Mucosa of descending colon (tissue), 3 donors: ENCODE data around the gene DNAJC9. TPM values are rescaled to one million over a fixed set of nuclear protein-coding genes. Genes with fewer than 3 reads are reported as not detected.
A peak's percentile ranks its signal among the peaks of the same experiment; 100 is the strongest.

Experiments
- ATAC-seq: fragments of 200-7000 bp; cut with Tn5 transposase; one replicate; pipeline ENCODE4 v1.9.1; 2020; ENCODE audit warnings: mild to moderate bottlenecking, moderate library complexity
- DNase-seq, 3 donors: peaks; one replicate each; pipeline ENCODE4 v3.0.0-alpha.2; 2020
- H3K36me3 ChIP-seq: fragments of 200-600 bp; one replicate; pipeline ENCODE4 v1.8.0; 2021; ENCODE audit warnings: low read depth, mild to moderate bottlenecking
- H3K4me1 ChIP-seq: fragments of 200-600 bp; one replicate; pipeline ENCODE4 v1.8.0; 2021; ENCODE audit warnings: low read depth, mild to moderate bottlenecking
- H3K4me3 ChIP-seq: fragments of 200-600 bp; one replicate; pipeline ENCODE4 v1.8.0; 2021; ENCODE audit warnings: mild to moderate bottlenecking
- H3K9me3 ChIP-seq: fragments of 200-600 bp; one replicate; pipeline ENCODE4 v1.8.0; 2021; ENCODE audit warnings: mild to moderate bottlenecking
- intact Hi-C, 2 donors: fragments of 100-400 bp; cut with DNase I in 1 of 2; cut with micrococcal nuclease in 1 of 2; formaldehyde crosslinking; loops; one replicate each; pipeline versions ENCODE4 v1.11.0 to v1.11.1; 2022; cut with DNase I, micrococcal nuclease
- total RNA-seq, 3 donors: library from RNA; stranded (reverse); fragmentation: NEBNext Ultra II Directional in 2 of 3; extraction: Animal tissue kit (Norgen Biotek cat#: 25700) in 2 of 3; gene quantifications; one replicate each; pipeline versions ENCODE4 v1.2.1 to v1.2.4, GENCODE V29; 2021 to 2023
- TF ChIP-seq, protein P1 (sequence below): fragments of 200-600 bp; IDR thresholded peaks from one replicate; pipeline ENCODE4 v1.8.0; 2022; ENCODE audit warnings: antibody characterized with exemption, mild to moderate bottlenecking
- donor health status: DM: no; HTN: no; CAD: no; lungs with moderate emphysema.
- donor health status: DM: no; HTN: no; CAD: no.
- donor health status: DM: no; HTN: yes; CAD: no.

The DNAJC9 gene
- total RNA-seq, 3 donors from 2014 or later = 12.7 to 18.2 (median 15.3) TPM

GRCh38 chr10:73253225-73253555 lies 6.1 kb upstream of the DNAJC9 start:
- DNase-seq (peak in 1 of 3 donors; percentile 9), ATAC-seq (no peak)
- intact Hi-C loops = loop anchor here in 1 of 2 donors (5.0 kb wide), 1 partner anchor 159 kb away; the partner anchor contains the start of gene ANXA7
- H3K4me1 ChIP-seq = peaks cover 17% of the 10 kb centered on the region
- H3K4me3 ChIP-seq = peak overlapping the region; percentile 60
- TF ChIP-seq, protein P1, sequence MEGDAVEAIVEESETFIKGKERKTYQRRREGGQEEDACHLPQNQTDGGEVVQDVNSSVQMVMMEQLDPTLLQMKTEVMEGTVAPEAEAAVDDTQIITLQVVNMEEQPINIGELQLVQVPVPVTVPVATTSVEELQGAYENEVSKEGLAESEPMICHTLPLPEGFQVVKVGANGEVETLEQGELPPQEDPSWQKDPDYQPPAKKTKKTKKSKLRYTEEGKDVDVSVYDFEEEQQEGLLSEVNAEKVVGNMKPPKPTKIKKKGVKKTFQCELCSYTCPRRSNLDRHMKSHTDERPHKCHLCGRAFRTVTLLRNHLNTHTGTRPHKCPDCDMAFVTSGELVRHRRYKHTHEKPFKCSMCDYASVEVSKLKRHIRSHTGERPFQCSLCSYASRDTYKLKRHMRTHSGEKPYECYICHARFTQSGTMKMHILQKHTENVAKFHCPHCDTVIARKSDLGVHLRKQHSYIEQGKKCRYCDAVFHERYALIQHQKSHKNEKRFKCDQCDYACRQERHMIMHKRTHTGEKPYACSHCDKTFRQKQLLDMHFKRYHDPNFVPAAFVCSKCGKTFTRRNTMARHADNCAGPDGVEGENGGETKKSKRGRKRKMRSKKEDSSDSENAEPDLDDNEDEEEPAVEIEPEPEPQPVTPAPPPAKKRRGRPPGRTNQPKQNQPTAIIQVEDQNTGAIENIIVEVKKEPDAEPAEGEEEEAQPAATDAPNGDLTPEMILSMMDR = no peak
- H3K36me3 ChIP-seq = no peaks in the 10 kb centered on the region
- no peaks in the 10 kb centered on the region for H3K9me3 ChIP-seq

DNA sequence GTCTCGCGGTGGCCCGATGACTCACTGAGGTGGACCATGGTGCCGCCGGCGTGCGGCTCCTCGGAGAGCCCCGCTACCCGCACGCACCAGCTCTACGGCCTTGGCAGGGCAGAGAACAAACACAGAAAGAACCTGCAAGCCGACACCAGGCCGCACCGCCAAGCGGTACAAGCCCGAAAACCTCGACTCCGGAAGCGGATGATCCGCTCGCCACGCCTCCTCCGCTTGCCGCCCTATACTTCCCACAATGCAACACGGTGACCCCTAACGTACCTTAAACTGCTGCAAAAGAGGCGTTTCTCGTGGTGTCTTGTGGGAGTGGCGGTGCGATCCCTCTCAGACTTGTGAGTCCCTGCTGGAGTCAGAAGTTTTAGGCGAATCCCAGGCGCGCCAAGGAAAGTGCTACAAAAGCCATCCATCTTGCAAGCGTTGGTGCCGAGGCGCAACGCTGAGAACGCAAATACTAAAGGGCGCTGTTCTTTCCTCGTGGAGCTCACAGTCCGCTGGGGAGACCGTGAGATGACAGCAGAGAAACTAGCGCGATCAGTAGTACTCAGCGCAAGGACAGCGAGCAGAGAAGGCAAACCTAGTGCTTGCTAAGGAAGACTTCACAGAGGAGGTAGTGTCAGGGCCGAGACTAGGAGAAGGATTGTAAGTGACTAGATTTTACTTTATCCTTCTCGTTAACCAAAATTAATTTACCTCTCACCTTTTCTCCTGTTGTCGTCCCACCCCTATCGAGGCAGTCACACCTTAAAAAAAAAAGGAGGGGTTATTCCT lies 5.6 kb upstream of the DNAJC9 start, which contains the start of gene MRPS16:
Gene MRPS16, minus strand, starts transcription at position 200 of the 780 bp plus-strand sequence. Its CDS starts 162 bp downstream, at position 38.
- TF ChIP-seq, protein P1 = no peak
- no peaks in the 10 kb centered on the region for H3K36me3 ChIP-seq
- ATAC-seq (peak; percentile 98), DNase-seq (peak; percentile 93 to 98 (median 94))
- peak within 1 kb of the TSS; percentile 60 for H3K4me3 ChIP-seq
- H3K9me3 ChIP-seq = no peaks in the 10 kb centered on the region
- intact Hi-C loops = loop anchor here in 1 of 2 donors (5.0 kb wide), 1 partner anchor 160 kb away; the partner anchor contains the start of gene ANXA7
- H3K4me1 ChIP-seq = peaks cover 19% of the 10 kb centered on the region

DNA sequence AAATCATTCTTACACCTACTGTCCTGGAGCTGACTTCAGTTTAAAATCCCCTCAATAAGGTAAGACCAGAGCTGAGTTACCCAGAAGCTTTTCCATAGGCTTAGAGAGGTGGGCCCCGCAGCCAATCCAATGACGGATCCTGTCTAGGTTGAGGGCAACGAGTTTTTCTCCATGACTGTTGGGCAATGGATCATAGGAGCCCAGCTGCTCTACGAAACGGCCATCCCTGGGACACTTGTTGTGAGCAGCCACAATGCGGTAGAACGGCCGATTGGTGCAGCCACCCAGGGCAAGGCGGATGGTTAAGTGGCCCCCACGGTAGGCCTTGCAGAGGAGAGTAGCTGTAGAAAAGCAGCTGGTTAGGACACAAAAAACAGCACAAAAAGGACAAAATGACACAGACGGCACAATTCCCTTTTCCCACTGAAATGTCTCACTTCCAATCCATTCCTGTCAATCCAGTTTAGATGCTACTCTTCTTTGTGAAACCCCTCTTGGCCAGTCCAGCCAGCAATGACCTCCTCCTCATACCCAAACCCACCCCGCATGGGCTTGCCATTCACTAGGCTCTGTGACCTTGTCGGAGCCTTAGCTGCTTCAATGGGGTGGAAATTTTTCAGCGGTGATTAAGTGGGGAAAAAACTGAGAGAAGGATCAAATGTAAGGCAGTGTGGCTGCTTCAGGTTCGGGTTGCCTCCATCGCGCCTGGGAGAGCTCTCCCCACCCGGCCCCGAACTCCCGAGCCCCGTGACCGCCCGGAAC lies 4.8 kb upstream of the DNAJC9 start:
- Histone ChIP-seq H3K36me3 (no peaks in the 10 kb centered on the region), H3K9me3 (no peaks in the 10 kb centered on the region), H3K4me3 (peak overlapping the region; percentile 60), H3K4me1 (peaks cover 25% of the 10 kb centered on the region)
- TF ChIP-seq, protein P1 = no peak
- DNase-seq = peak in 2 of 3 donors; percentile 9 to 37
- peak; percentile 78 for ATAC-seq
- intact Hi-C loops = loop anchor here in 1 of 2 donors (5.0 kb wide), 1 partner anchor 160 kb away; the partner anchor contains the start of gene ANXA7

- ATAC-seq (no peak), DNase-seq (no peak)
Observed at GRCh38 chr10:73248259-73248724, 1.2 kb upstream of the DNAJC9 start.

More at GRCh38 chr10:73248259-73248724, 1.2 kb upstream of the DNAJC9 start:
- Histone ChIP-seq H3K36me3 (no peaks in the 10 kb centered on the region), H3K4me3 (no peak overlapping the region), H3K9me3 (no peaks in the 10 kb centered on the region), H3K4me1 (peaks cover 22% of the 10 kb centered on the region)
- intact Hi-C loops = no loop called here
- TF ChIP-seq, protein P1 = no peak
